GM19455 (cell line): Measurements from ENCODE around the gene LMTK2.
"Not testable (repeated sequence)": the region's sequence is repeated elsewhere in the genome, so short reads cannot be mapped to it uniquely, and the experiment has no call there.

ENCODE experiments used
- ATAC-seq: cut with Tn5 transposase; IDR thresholded peaks from one replicate; pipeline ENCODE4 v1.9.1; 2021; ENCODE audit not compliant: unreplicated experiment

The LMTK2 gene

GRCh38 chr7:98102170-98102569, 4.5 kb upstream of the LMTK2 start:
- ATAC-seq, result no peak

- ATAC-seq, result peak; percentile 7
These were observed 619 bp upstream of the LMTK2 start for GRCh38 chr7:98105942-98106544.

GRCh38 chr7:98107313-98107721, 655 bp downstream of the LMTK2 start:
- ATAC-seq, result no peak

- ATAC-seq, result no peak
These were observed 3.8 kb downstream of the LMTK2 start for GRCh38 chr7:98110249-98111022.

- no peak for ATAC-seq
These were observed 5.4 kb downstream of the LMTK2 start for GRCh38 chr7:98112077-98112476.

- no peak for ATAC-seq
These were observed 9.3 kb downstream of the LMTK2 start for GRCh38 chr7:98115746-98116525.

- no peak for ATAC-seq
These were observed 10.2 kb downstream of the LMTK2 start for GRCh38 chr7:98116656-98117461.

- ATAC-seq, result no peak
These were observed 12.7 kb downstream of the LMTK2 start for GRCh38 chr7:98119256-98119918.

- ATAC-seq, result no peak
These were observed 13.9 kb downstream of the LMTK2 start for GRCh38 chr7:98120559-98120958.

GRCh38 chr7:98121388-98121787, 14.7 kb downstream of the LMTK2 start:
- ATAC-seq, result not testable (repeated sequence)

GRCh38 chr7:98123365-98123696, 16.7 kb downstream of the LMTK2 start:
- no peak for ATAC-seq

GRCh38 chr7:98125759-98126158, 19.1 kb downstream of the LMTK2 start:
- ATAC-seq, result no peak

GRCh38 chr7:98126311-98127142, 19.9 kb downstream of the LMTK2 start:
- ATAC-seq, result no peak

GRCh38 chr7:98128346-98128745, 21.7 kb downstream of the LMTK2 start:
- ATAC-seq, result no peak

GRCh38 chr7:98130959-98131358, 24.3 kb downstream of the LMTK2 start:
- no peak for ATAC-seq

- peak; percentile 85 for ATAC-seq
These were observed 26.5 kb downstream of the LMTK2 start for GRCh38 chr7:98133181-98133580.

GRCh38 chr7:98133621-98134303, 27.1 kb downstream of the LMTK2 start:
- peak; percentile 32 for ATAC-seq

- no peak for ATAC-seq
These were observed 28.0 kb downstream of the LMTK2 start for GRCh38 chr7:98134420-98135228.
